Measurements from ENCODE around the gene GRID2. TPM values are rescaled to one million over a fixed set of nuclear protein-coding genes. Genes with fewer than 3 reads are reported as not detected.

The GRID2 gene
- polyA plus RNA-seq, 1 donor from 2014 or later, result 14.9 TPM

GRCh38 chr4:93342738-93343137 lies 1039.0 kb downstream of the GRID2 start:
- no peaks in the 10 kb centered on the region for H3K27me3 ChIP-seq (ENCODE audit: insufficient read depth, low read depth, low read length)
- no peaks in the 10 kb centered on the region for H3K9me2 ChIP-seq (ENCODE audit: insufficient read depth, low read length)
- TF ChIP-seq RAD21 (conservative IDR thresholded peaks at IDR 0.05), result no peak
- H3K9me3 ChIP-seq (ENCODE audit: low read length), result no peaks in the 10 kb centered on the region
- H3K4me3 ChIP-seq (ENCODE audit: low read length), result no peak overlapping the region
- H3K27ac ChIP-seq (ENCODE audit: low read length), result no peak overlapping the region
- no peaks in the 10 kb centered on the region for H3F3A ChIP-seq (ENCODE audit: insufficient read depth, low read length, poor library complexity, severe bottlenecking)
- H2AFZ ChIP-seq (ENCODE audit: low read depth, low read length), result no peak overlapping the region
- no peaks in the 10 kb centered on the region for H3K79me2 ChIP-seq (replicated peaks; ENCODE audit: insufficient read depth, low read length)
- no peak overlapping the region for H3K9ac ChIP-seq (ENCODE audit: low read length)
- no peaks in the 10 kb centered on the region for H3K36me3 ChIP-seq (ENCODE audit: insufficient read depth, low read length)
- H4K20me1 ChIP-seq (ENCODE audit: insufficient read depth), result no peaks in the 10 kb centered on the region
- no peak overlapping the region for H3K4me2 ChIP-seq (ENCODE audit: low read length)

DNA sequence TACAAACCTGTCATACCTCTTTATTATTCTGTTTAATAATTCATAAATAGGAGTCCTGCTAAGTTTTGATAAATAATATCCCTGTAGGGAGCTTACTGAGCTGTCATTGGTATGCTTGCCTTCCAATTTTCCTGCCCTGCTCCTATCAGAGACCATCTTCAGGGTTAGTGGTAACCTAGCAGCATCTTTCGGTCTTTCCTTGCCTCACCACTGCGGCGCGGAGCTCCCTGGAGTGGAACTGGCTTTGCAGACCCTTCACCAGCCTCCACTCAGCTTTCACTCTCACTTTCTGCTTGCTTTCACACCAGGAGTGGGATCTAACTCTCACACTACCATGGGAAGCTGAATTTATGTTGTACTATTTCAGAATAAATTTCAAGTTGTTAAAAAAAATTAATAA lies 1043.1 kb downstream of the GRID2 start:
- H3K27ac ChIP-seq (ENCODE audit: low read length), result no peak overlapping the region
- no peaks in the 10 kb centered on the region for H3F3A ChIP-seq (ENCODE audit: insufficient read depth, low read length, poor library complexity, severe bottlenecking)
- H3K79me2 ChIP-seq (replicated peaks; ENCODE audit: insufficient read depth, low read length), result no peaks in the 10 kb centered on the region
- no peak overlapping the region for H2AFZ ChIP-seq (ENCODE audit: low read depth, low read length)
- no peak overlapping the region for H3K4me2 ChIP-seq (ENCODE audit: low read length)
- no peak overlapping the region for H3K9ac ChIP-seq (ENCODE audit: low read length)
- H3K9me3 ChIP-seq (ENCODE audit: low read length), result no peaks in the 10 kb centered on the region
- H3K36me3 ChIP-seq (ENCODE audit: insufficient read depth, low read length), result no peaks in the 10 kb centered on the region
- TF ChIP-seq TAF1 (IDR thresholded peaks at IDR 0.05; ENCODE audit: low read depth) (no peak), CTCF (IDR thresholded peaks at IDR 0.05; ENCODE audit: poor library complexity, severe bottlenecking) (no peak), MXI1 (conservative IDR thresholded peaks at IDR 0.05; ENCODE audit: poor library complexity, severe bottlenecking) (no peak), EP300 (conservative IDR thresholded peaks at IDR 0.05; ENCODE audit: poor library complexity, severe bottlenecking) (no peak), POLR2AphosphoS5 (IDR thresholded peaks at IDR 0.05) (no peak), EZH2 (IDR thresholded peaks at IDR 0.05; ENCODE audit: borderline replicate concordance, insufficient read depth, low read length, poor library complexity, severe bottlenecking) (no peak), SMC3 (conservative IDR thresholded peaks at IDR 0.05; ENCODE audit: poor library complexity) (no peak), RAD21 (conservative IDR thresholded peaks at IDR 0.05) (no peak), REST (IDR thresholded peaks at IDR 0.05; ENCODE audit: borderline replicate concordance) (no peak)
- H3K4me3 ChIP-seq (ENCODE audit: low read length), result no peak overlapping the region
- H3K27me3 ChIP-seq (ENCODE audit: insufficient read depth, low read depth, low read length), result no peaks in the 10 kb centered on the region
- H4K20me1 ChIP-seq (ENCODE audit: insufficient read depth), result no peaks in the 10 kb centered on the region
- no peaks in the 10 kb centered on the region for H3K9me2 ChIP-seq (ENCODE audit: insufficient read depth, low read length)

GRCh38 chr4:93348896-93349295 lies 1045.1 kb downstream of the GRID2 start:
- H3K27ac ChIP-seq (ENCODE audit: low read length), result peak overlapping the region; percentile 54
- no peaks in the 10 kb centered on the region for H3K36me3 ChIP-seq (ENCODE audit: insufficient read depth, low read length)
- H4K20me1 ChIP-seq (ENCODE audit: insufficient read depth), result no peaks in the 10 kb centered on the region
- no peaks in the 10 kb centered on the region for H3K79me2 ChIP-seq (replicated peaks; ENCODE audit: insufficient read depth, low read length)
- H3K4me3 ChIP-seq (ENCODE audit: low read length), result peak overlapping the region; percentile 2
- H3K9me3 ChIP-seq (ENCODE audit: low read length), result no peaks in the 10 kb centered on the region
- no peaks in the 10 kb centered on the region for H3K9me2 ChIP-seq (ENCODE audit: insufficient read depth, low read length)
- no peak overlapping the region for H2AFZ ChIP-seq (ENCODE audit: low read depth, low read length)
- peak overlapping the region; percentile 6 for H3K4me2 ChIP-seq (ENCODE audit: low read length)
- no peaks in the 10 kb centered on the region for H3F3A ChIP-seq (ENCODE audit: insufficient read depth, low read length, poor library complexity, severe bottlenecking)
- no peak overlapping the region for H3K9ac ChIP-seq (ENCODE audit: low read length)
- TF ChIP-seq SMC3 (conservative IDR thresholded peaks at IDR 0.05; ENCODE audit: poor library complexity), result peak; percentile 23
- peak; percentile 22 for TF ChIP-seq POLR2AphosphoS5 (IDR thresholded peaks at IDR 0.05)
- TF ChIP-seq CTCF (IDR thresholded peaks at IDR 0.05; ENCODE audit: poor library complexity, severe bottlenecking), result no peak
- TF ChIP-seq EP300 (conservative IDR thresholded peaks at IDR 0.05; ENCODE audit: poor library complexity, severe bottlenecking), result peak; percentile 67
- no peaks in the 10 kb centered on the region for H3K27me3 ChIP-seq (ENCODE audit: insufficient read depth, low read depth, low read length)

Measured in neural cell (in vitro differentiated cells).